Superior temporal gyrus (tissue), 1 donor: ENCODE measurements around the gene ABCA7.
A peak's percentile ranks its signal among the peaks of the same experiment; 100 is the strongest.

Experiments
- DNase-seq: peaks from one replicate; pipeline ENCODE4 v3.0.0-alpha.2; 2016; ENCODE audit errors: extremely low spot score

ABCA7 gene

DNA sequence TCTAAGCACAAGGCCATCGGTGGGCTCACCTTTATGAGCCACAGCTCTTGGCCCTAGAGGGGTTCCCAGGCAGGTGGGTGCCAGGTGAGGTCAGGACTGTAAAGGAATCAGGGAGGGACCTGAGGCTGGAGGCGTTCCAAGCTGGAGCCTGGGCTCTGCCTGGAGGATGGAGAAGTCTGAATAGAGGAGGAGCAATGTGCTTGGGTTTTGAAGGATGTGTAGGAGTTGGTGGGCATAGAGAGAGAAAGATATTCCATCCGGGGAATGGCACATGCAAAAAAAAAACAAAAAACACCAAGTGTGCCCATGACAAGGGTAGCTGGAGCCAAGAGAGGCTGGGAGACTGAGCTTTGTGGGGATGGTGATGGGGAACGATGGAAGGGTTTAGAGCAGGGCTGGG lies 37.3 kb upstream of the ABCA7 start:
- DNase-seq, result no peak

DNA sequence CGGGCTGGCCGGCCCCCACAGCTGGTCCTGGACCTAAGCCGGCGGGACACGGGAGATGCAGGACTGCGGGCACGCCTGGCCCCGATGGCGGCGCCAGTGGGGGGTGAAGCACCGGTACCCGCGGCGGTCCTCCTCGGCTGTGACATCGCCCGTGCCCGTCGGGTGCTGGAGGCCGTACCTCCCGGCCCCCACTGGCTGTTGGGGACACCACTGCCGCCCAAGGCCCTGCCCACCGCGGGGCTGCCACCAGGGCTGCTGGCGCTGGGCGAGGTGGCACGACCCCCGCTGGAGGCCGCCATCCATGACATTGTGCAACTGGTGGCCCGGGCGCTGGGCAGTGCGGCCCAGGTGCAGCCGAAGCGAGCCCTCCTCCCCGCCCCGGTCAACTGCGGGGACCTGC lies 36.6 kb upstream of the ABCA7 start:
- no peak for DNase-seq

DNA sequence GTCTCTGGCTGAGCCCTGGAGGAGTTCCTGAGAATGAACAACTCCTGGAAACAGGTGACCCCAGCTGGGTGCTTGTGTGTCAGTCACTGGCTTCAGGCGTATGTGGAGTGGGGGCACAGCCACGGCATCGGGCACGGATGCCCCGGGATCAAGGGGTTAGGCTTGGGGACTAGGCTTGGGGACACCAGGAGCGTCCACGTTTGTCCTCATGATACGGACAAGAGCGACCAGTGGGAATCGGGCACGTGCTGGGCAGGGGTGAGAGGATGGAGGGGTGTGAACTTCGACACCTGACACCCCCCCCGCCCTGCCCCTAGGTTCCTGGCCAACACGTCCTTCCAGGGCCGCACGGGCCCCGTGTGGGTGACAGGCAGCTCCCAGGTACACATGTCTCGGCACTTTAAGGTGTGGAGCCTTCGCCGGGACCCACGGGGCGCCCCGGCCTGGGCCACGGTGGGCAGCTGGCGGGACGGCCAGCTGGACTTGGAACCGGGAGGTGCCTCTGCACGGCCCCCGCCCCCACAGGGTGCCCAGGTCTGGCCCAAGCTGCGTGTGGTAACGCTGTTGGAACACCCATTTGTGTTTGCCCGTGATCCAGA lies 35.6 kb upstream of the ABCA7 start:
- DNase-seq, result no peak

DNA sequence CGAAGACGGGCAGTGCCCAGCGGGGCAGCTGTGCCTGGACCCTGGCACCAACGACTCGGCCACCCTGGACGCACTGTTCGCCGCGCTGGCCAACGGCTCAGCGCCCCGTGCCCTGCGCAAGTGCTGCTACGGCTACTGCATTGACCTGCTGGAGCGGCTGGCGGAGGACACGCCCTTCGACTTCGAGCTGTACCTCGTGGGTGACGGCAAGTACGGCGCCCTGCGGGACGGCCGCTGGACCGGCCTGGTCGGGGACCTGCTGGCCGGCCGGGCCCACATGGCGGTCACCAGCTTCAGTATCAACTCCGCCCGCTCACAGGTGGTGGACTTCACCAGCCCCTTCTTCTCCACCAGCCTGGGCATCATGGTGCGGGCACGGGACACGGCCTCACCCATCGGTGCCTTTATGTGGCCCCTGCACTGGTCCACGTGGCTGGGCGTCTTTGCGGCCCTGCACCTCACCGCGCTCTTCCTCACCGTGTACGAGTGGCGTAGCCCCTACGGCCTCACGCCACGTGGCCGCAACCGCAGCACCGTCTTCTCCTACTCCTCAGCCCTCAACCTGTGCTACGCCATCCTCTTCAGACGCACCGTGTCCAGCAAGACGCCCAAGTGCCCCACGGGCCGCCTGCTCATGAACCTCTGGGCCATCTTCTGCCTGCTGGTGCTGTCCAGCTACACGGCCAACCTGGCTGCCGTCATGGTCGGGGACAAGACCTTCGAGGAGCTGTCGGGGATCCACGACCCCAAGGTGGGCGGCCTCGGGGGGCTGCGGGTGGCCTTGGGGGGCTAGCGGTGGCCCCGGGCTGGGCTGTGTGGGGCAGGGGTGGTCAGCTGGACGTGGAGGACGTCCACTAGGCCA lies 34.9 kb upstream of the ABCA7 start:
- no peak for DNase-seq

DNA sequence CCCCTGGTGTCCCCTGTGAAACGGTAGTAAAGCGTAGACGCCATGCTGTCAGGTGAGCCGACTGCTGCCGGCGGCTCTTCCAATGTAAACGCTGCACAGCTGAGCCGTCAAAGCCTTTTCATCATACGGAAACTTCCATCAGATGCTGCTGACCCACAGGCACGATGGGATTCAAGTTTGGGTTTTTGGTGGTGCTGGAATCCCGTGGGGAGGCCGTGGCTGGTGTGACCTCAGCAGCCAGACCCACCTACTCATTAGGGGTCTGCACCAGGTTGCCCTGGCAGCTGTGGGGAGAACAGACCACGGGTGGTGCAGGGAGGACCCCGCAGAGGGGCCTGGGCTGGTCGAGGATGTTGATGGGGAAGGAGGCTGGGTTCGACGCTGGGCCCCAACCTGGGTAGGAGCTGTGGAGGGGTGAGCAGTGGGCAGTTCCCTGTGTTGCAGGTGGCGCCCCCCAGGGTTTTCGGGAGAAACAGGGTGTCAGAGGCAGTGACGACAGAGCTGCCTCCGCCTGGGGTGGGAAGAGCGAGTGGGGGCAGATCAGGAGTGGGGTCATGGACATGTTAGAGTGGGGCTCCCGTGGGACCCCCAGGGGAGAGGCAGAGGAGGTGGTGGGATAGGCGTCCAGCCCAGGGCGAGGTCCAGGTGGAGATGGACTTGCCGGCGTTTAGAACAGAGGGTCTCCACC lies 33.1 kb upstream of the ABCA7 start:
- DNase-seq, result no peak

DNA sequence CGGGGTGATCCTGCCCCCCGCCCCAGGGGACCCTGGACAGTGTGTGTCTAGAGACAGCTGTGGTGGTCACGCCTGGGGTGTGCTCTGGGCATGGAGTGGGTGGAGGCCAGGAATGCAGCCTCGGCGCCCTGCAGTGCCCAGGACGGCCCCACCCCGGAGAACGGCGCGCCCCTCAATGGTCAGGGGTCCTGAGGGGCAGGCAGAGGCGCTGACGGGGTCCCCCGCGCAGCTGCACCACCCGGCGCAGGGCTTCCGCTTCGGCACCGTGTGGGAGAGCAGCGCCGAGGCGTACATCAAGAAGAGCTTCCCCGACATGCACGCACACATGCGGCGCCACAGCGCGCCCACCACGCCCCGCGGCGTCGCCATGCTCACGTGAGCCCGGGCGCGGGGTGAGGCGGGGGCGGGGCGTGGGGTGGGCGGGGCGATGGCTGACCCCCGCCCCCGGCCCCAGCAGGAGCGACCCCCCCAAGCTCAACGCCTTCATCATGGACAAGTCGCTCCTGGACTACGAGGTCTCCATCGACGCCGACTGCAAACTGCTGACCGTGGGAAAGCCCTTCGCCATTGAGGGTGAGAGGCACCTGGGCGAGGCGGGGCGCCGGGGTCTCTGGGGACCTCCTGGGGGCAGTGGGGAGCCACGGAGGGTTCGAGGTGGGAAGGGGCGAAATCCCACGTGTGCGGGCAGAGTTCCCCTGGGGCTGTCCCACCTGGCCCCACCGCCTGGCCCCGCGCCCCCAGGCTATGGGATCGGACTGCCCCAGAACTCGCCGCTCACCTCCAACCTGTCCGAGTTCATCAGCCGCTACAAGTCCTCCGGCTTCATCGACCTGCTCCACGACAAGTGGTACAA lies 32.3 kb upstream of the ABCA7 start:
- no peak for DNase-seq

DNA sequence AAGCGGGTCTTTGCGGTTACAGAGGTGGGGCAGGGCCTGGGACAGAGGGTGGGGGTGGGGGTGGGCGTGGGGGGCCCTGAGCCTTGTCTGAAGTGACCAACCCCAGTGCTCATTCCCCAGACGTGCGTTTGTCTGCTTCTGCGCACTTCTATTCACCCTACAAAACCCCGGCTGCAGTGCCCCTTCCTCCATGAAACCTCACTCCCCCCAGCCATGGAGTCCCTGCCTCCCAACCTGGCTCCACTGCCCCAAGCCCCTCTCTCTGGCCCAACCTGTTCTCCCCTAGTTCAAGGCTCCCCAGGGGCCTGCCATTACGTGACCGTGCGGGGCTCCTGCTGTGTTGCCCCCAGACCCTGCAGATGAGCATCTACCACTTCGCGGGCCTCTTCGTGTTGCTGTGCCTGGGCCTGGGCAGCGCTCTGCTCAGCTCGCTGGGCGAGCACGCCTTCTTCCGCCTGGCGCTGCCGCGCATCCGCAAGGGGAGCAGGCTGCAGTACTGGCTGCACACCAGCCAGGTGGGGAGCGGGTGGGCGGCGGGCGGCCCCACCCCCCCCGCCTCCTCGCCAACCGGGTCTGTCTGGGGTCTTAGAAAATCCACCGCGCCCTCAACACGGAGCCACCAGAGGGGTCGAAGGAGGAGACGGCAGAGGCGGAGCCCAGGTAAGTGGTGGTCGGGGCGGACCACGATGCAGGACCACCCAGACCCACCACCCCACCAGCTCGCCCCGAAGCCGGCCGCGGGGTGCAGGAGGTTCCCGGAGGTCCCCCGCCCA lies 31.5 kb upstream of the ABCA7 start:
- DNase-seq, result no peak

DNA sequence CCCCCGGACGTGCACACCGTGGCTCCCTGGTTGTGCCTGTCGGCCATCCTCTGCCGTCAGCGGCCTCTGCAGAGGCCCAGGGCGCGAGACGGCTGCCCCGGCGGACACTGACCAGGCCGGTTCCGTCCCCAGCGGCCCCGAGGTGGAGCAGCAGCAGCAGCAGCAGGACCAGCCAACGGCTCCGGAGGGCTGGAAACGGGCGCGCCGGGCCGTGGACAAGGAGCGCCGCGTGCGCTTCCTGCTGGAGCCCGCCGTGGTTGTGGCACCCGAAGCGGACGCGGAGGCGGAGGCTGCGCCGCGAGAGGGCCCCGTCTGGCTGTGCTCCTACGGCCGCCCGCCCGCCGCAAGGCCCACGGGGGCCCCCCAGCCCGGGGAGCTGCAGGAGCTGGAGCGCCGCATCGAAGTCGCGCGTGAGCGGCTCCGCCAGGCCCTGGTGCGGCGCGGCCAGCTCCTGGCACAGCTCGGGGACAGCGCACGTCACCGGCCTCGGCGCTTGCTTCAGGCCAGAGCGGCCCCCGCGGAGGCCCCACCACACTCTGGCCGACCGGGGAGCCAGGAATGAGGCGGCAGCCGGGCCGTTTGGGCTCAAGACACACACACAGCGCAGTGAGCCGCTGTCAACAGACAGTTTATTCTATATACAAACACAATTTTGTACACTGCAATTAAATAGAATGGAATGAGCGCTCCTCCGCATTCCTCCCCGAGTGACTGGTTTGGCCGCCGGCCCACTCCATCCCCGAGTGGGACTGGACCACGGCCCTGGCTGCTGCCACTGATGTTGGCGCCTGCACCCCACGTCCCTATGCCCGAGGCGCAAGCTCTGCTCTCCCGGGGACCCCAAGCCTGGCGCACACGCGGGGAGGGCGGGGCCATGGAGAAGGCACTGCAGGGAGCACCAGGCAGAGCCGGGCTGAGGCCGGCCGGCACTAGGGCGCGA lies 30.6 kb upstream of the ABCA7 start:
- peak; percentile 8 for DNase-seq

DNA sequence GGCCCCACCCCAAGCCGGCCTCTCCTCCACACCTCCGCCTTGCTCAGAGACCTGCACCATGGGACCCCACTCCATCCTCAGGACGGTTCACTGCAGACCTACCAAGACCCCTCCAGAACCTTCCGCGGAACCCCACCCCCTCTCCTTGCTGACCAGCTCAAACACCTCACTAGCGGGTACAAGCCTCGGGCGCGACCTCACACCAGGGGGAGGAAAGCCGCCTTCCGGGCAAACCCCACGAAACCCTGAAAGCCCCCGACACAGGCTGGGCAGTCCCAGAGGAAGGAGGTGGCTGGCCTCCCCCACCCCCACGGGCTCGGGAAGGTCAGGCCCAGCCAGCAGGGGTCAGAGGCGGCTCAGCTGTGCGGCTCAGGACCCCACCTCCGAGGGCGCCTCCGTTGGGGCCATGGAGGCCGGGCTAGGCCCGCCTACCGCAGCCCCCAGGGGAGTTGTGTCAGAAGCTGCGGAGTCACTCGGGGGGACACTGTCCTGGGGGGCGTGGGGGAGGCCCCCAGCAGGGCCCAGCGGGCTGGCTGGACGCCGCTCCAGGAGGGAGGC lies 29.8 kb upstream of the ABCA7 start:
- no peak for DNase-seq

DNA sequence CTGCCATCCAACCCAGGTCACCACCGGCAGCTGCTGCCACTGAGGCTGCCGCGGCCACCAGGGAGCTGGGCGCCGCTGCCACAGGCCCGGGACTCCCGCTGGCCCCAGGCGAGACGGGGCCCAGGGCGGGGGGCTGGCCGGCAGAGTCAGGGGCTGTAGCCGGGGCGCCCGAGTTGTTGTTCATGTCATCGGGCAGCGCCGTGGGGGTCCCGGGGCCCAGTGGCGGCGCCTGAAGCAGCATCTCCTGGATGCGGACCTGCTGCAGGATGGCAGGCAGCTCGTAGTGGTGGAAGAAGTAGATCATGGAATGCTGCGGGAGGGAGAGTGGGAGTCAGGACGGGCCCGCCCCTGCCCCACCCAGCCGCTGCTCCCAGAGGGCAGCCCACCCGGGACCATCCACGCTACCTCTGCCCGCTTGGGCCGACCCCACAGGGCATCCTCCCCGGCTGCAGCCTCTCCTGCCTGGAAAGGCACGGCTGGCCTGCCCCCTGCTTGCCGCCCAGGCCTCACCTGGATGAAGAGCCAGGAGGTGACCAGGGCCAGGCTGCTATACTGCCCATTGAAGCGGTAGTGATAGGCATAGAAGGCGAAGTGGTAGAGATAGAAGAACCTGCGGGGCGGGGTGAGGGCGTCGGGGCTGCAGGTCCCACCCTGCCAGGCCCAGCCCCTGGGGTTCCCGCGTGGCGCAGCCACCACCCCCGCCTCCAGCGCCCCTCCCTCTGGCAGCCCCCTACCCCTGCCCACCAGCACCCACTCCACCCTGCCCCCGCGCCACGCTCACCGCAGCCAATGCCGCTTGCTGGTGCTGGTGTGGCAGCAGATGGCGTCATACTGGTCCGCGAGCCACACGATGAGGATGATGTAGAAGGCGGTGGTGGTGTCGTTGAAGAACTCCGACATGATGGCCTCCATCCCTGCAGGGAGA lies 29.1 kb upstream of the ABCA7 start:
- no peak for DNase-seq

DNA sequence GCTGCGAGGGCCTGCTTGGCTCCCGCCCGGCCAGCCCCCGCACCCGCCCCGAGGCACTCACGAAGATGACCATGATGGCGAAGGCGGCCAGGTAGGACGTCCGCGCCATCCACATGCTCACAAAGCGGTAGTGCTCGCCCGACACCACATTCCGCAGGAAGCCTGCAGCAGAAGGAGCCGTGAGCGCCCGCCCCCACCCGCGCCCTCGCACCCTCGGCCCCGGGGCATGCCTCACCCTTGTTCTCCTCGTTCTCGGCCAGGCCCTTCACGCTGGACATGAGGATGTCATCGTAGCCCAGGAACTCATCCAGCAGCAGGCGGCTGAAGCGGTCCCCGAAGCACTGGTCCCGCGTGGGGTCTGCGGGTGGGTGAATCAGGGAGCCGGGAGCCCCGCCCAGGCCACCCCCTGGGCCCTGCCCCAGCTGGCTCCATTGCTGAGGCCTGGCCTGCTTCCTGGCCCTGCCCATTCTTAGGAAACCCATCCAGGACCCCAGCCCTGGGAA lies 28.0 kb upstream of the ABCA7 start:
- DNase-seq, result no peak

DNA sequence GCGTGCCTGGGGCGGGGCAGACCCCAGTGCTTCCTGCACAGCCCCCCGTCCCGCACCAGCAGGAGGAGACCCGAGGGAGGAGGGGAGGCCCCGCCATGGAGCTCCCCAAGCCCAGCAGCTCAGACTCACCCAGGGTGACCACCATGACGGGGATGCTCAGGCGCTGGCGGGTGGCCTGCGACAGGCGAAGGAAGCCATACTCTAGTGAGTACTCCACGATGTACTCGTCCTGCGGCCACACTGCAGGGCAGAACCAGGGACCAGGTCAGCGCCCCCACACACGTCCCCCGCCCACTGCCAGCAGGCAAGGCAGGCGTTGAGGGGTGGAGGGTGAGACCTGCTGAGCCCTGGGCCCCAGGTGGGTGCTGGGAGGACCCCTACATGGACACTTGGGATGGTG lies 27.6 kb upstream of the ABCA7 start:
- DNase-seq, result no peak

DNA sequence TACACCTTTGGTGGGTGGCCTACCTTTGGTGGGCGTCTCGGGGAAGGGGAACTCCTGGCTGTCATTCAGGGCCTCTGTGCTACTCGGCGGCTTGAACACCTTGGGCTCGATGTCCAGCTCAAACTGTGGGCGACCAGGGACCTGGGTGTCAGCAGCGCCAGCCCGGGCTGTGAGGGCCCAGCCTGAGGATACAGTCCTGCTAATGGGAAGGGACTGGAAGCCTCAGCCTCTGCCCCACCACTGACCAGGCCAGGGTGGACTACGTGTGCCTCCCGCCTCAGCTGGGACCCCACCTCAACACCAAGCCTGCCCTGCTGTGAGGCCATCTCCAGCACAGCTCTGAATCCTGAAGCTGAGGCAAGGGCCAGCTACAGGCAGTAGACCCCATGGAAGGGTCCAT lies 26.7 kb upstream of the ABCA7 start:
- no peak for DNase-seq

DNA sequence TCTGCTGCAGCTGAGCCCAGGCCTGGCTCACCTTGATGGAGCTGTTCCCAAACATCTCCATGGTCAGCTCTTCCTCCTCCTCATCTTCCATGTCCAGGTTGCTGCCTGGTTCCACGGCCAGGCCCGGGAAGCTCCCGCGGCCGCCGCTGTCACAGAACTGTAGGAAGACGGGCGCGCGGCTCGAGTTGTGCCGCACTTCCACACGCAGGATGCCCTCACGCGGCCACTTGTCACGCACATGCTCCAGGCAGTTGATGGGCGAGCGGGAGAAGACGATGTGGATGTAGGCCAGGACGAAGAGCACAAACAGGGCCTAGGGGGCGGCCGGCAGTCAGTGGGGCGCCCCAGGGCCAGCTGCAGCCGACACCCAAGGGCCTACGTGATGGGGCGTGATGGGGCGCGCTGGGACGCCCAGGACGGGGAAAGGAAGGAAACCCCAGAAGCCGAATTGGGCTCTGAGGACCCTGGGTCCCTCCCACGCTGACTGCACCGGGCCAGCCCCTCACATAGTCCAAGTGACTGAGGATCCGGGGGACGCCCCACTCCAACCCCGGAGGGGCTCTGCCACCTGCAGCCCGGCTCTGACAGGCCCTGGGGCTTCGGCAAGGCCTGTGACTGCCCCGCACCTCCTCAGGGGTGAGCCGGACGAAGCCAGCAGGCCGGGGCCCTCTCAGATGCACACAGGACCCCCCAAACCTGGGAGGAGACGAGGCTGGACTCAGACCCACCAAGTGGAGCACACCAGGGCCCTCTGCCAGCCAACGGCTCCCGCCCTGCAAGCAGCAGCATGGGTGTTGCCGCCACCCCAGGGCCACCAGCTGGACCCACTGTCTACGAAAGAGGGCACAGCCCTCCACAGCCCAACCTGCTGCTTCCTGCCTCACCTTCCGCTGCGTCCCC lies 25.5 kb upstream of the ABCA7 start:
- DNase-seq, result no peak

DNA sequence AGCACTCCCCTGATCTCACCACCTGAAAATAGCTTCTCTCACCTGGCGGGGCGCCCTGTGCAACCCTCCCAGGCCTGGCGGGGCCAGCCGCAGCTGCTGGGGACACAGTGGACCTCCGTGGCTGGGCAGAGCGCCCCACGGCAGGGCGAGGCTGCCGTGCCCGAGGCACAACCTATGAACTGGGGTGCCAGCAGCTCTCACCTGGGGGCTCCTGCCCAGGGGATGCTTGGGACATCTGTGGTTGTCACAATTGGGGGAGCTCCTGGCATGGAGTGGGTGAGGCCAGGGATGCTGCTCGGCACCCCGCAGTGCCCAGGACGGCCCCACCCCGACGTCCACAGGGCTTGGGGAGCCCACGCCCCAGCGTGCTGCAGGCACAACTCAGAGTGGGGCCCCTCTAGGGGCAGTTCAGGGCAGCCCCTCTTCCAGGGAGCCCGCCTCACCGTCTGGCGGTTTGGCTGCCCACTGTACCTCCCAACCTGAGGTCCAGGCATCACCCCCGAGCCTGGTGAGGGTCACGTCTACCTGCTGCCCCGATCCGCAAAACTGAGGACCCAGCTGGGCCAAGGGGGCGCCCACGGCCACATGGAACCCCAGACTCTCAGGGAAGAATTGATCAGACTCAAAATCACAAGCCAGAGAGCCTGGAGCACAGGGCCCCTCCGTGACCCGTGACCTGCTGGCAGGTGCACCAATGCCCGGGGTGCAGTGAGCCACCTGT lies 24.7 kb upstream of the ABCA7 start:
- no peak for DNase-seq

DNA sequence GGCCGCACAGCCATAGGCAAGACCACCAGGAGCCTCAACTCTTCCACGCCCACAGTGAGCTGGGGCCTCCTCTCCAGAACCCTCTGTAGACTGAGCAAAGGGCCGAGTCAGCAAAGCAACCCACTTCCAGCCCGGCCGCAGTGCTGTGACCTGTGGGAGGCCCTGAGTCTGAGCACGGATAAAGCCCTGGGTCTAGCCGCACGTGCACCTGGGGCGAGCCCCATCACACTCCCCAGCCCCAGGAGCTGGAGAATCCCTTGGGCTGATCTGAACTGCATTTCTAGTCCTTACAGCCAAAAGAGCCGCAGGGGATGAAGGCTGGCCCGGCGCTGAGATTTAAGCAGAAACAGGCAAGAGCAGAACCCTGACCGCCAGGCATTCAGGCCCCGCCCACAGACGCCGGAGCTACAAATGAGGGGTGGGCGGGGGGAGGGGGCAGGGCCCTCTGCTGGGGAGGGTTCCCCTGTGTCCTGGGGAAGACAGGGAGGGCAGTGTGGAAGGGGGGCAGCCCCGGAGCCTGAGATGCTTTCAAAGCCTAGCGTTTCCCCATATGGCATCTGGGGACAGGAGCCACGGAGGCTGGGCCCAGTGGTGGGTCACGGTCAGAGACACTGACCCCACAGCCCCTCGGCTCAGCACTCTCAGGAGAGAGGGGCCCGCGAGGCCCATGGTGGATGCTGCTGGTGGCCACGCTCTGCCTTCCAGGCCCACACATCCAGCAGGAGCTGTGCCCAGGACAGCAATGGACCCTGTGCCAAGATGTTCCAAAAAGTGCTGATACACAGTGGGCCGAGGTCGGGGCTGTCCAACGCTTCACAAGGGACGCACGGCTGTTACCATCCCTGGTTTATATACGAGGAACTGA lies 23.9 kb upstream of the ABCA7 start:
- DNase-seq, result no peak
